BJ (cell line): ENCODE measurements around the gene ITGA11. TPM values are rescaled to one million over a fixed set of nuclear protein-coding genes. Genes with fewer than 3 reads are reported as not detected.

Experiments used
- CTCF ChIA-PET: fragments of 350-600 bp; formaldehyde crosslinking; extraction: SDS; loops from one replicate; lab custom pipeline; 2021; ENCODE audit warnings: antibody characterized with exemption, inconsistent platforms; lab: Yijun Ruan, JAX
- POLR2A ChIA-PET: fragments of 300-600 bp; sonication (Branson Sonifier 250); formaldehyde crosslinking; extraction: SDS; loops from one replicate; lab custom pipeline; 2021; ENCODE audit warnings: antibody characterized with exemption; lab: Charles Lee
- DNase-seq: peaks from one replicate; pipeline ENCODE4 v3.0.0-alpha.2; 2011; ENCODE audit warnings: low read depth
- H3K27me3 ChIP-seq: 2 replicates; pipeline ENCODE4 v1.6.0; 2011; ENCODE audit warnings: low read length; ENCODE audit not compliant: control insufficient read depth, insufficient read depth
- H3K36me3 ChIP-seq: 2 replicates; pipeline ENCODE4 v1.5.1; 2011; ENCODE audit warnings: low read length; ENCODE audit not compliant: control insufficient read depth, insufficient read depth
- H3K4me3 ChIP-seq: 2 replicates; pipeline ENCODE4 v1.5.1; 2011; ENCODE audit warnings: low read depth, mild to moderate bottlenecking, control low read depth, low read length
- polyA plus RNA-seq: library from polyadenylated mRNA; depleted of rRNA; stranded (reverse); fragments of >200 nt; gene quantifications from 2 replicates; pipeline ENCODE4 v1.2.3, GENCODE V29; 2011
- TF ChIP-seq, protein P1 (sequence below): IDR thresholded peaks from 2 replicates; pipeline ENCODE4 v1.5.1; 2011; ENCODE audit warnings: low read depth, mild to moderate bottlenecking, control low read depth, inconsistent platforms, low read length, moderate library complexity; ENCODE audit not compliant: insufficient read depth

ITGA11 gene
- polyA plus RNA-seq, 1 experiment: 72.7 TPM

GRCh38 chr15:68407141-68407885 lies 24.6 kb downstream of the ITGA11 start:
- ChIA-PET POLR2A (interaction anchor here (0.6 kb wide), 1 partner anchor 52 kb away, joined by 4 read pairs; no protein-coding TSS in a partner anchor), CTCF (no interaction called here)
- Histone ChIP-seq H3K27me3 (no peaks in the 10 kb centered on the region; the same call in 1 of the 2 replicates), H3K4me3 (no peak overlapping the region), H3K36me3 (no peaks in the 10 kb centered on the region)
- DNase-seq: no peak
- TF ChIP-seq, protein P1, sequence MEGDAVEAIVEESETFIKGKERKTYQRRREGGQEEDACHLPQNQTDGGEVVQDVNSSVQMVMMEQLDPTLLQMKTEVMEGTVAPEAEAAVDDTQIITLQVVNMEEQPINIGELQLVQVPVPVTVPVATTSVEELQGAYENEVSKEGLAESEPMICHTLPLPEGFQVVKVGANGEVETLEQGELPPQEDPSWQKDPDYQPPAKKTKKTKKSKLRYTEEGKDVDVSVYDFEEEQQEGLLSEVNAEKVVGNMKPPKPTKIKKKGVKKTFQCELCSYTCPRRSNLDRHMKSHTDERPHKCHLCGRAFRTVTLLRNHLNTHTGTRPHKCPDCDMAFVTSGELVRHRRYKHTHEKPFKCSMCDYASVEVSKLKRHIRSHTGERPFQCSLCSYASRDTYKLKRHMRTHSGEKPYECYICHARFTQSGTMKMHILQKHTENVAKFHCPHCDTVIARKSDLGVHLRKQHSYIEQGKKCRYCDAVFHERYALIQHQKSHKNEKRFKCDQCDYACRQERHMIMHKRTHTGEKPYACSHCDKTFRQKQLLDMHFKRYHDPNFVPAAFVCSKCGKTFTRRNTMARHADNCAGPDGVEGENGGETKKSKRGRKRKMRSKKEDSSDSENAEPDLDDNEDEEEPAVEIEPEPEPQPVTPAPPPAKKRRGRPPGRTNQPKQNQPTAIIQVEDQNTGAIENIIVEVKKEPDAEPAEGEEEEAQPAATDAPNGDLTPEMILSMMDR: no peak

DNA sequence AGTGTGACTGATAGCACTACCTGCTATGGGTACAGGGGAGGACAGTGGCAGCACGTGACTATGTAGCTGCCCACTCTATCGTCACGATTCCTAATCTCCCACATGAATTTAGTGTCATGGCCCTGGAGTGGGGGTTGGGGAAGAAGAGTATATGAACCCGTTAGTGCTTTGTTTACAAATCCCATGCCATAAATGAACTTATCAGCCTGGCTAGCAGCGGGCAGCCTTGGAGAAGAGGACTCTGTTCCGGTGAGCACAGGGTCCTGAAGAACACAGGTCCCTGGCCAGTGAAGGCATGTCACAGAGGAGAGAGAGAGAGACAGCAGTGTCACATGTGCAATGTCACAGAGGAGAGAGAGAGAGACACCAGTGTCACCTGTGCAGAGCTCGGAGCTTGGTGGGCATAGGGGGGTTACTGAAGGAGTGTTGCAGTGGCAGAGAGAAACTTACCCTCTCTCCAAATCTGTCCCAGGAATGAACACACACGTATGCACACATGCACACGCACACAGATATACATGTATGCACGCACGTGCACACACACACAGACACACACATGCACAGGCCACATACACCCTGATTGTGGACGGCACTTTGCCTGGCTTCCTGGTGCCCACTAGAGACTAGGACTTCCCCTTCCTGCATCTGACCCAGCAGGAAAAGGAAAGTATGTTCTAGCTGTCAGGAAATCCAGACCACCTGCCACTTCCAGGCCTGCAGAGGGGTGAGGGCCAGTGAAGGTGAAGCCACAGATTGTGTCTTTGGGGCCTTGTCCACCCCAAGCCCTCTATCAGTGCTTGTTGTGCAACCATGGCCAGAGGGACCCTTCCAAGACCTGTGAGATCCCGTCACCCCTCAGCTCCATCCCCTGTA lies 26.3 kb downstream of the ITGA11 start:
- TF ChIP-seq, protein P1: no peak
- H3K4me3 ChIP-seq: no peak overlapping the region
- ChIA-PET CTCF (no interaction called here), POLR2A (no interaction called here)
- H3K27me3 ChIP-seq: no peaks in the 10 kb centered on the region; the same call in 1 of the 2 replicates
- no peaks in the 10 kb centered on the region for H3K36me3 ChIP-seq
- DNase-seq: no peak

GRCh38 chr15:68404056-68404798 lies 27.7 kb downstream of the ITGA11 start:
- DNase-seq: no peak
- no peak overlapping the region for H3K4me3 ChIP-seq
- TF ChIP-seq, protein P1: no peak
- no peaks in the 10 kb centered on the region for H3K36me3 ChIP-seq
- CTCF ChIA-PET: no interaction called here
- POLR2A ChIA-PET: no interaction called here
- no peaks in the 10 kb centered on the region; the same call in 1 of the 2 replicates for H3K27me3 ChIP-seq

- no peaks in the 10 kb centered on the region; the same call in 1 of the 2 replicates for H3K27me3 ChIP-seq
- POLR2A ChIA-PET: no interaction called here
- CTCF ChIA-PET: no interaction called here
- TF ChIP-seq, protein P1: no peak
- no peaks in the 10 kb centered on the region for H3K36me3 ChIP-seq
- no peak overlapping the region for H3K4me3 ChIP-seq
- DNase-seq: no peak
These were observed 28.6 kb downstream of the ITGA11 start for GRCh38 chr15:68403161-68403941.
